SK-MEL-5 (cell line): ENCODE data around the gene TTC24. TPM values are rescaled to one million over a fixed set of nuclear protein-coding genes. Genes with fewer than 3 reads are reported as not detected.
"Not testable (repeated sequence)": the region's sequence is repeated elsewhere in the genome, so short reads cannot be mapped to it uniquely, and the experiment has no call there.

Experiments used
- DNase-seq: peaks from one replicate; pipeline ENCODE4 v3.0.0-alpha.2; 2016; ENCODE audit warnings: low read depth, low spot score
- in situ Hi-C: cut with HindIII; loops from 2 replicates; pipeline ENCODE4 v1.10.0; 2016; ENCODE audit warnings: low sequenced_read_pairs, high pct_unique_total_duplicates, low pct_unique_long_range_greater_than_20kb
- total RNA-seq: library from RNA; depleted of rRNA; stranded (reverse); fragments of >200 nt; shearing (Covaris generic); gene quantifications from 2 replicates; pipeline ENCODE4 v1.2.3, GENCODE V29; 2014

The TTC24 gene
- total RNA-seq, 1 experiment from 2014 or later: not detected

DNA sequence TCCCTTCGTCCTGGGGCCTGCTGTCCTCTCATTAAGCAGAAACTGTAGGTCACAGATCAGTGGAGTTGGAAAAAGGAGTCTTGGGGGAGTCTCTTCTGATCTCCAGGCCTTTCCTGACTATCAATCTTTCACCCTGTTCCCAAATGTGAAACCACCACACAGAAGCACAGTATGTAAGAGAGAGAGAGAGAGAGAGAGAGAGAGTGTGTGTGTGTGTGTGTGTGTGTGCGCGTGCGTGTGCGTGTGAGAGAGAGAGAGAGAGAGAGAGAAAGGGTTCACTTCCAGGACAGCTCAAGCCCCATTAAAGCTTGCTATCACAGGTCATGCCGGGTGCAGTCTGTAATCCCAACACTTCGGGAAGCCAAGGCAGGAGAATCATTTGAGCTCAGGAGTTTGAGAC is 1.5 kb upstream of the TTC24 start:
- in situ Hi-C loops: no loop called here
- no peak for DNase-seq

- no peak for DNase-seq
- in situ Hi-C loops: no loop called here
Measured at GRCh38 chr1:156581661-156582387, 2.3 kb downstream of the TTC24 start.

GRCh38 chr1:156582388-156583017 is 3.0 kb downstream of the TTC24 start:
- in situ Hi-C loops: no loop called here
- no peak for DNase-seq

DNA sequence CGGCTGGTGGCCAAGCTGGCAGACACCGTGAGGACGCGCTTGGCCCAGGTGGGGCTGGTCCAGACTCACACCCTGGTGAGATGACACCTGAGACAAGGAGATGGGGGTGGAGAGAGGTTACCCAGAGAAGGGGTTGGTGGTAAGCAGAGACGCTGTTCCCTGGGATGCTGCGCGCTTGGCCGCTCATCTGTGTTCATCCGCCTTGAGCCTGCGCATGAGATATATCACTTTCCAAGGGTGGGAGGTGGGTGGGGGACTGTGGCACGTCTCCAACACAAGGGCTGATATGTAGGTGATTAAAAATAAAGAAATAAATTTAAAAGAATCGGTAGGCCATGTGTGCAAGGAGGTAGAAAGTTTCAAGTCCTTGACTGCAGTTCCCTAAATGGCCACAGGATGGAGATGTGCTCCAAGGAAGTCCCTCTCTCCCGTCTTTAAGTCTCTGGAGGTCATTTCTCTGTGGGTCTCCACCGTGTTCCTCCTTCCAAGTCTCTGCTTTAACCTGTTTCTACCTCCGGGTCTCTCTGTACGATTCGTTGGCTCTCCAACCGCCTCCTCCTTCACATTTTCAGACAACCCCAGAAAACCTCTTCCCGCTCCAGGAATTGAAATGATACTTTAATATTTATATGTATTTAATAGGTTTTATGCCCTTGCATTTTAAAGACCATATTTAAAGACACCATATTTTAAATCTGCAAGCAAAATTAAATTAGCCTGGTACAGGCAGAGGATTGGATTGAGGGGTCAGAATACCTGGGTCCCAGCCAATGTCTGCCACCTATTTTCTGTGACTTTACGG is 4.5 kb downstream of the TTC24 start:
- in situ Hi-C loops: no loop called here
- peak; percentile 83 for DNase-seq

DNA sequence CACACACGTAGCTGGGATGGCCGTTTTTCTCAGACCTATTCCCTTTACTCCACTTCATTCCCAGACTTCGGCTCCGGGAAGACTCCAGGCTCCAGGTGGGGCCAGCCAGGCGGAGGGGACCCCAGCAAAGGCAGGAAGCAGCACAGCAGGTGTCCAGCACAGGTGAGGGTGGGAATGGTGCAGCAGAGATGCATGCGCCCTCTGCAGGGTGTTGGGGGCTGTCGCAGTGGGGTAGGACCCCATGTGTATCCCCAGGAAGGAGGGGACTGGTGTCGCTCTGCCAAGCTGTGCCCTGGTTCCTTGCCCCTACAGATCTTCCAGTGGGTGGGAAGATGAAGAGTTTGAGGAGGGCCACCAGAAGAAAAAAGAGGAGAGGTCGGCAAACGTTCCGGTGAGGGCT is 5.3 kb downstream of the TTC24 start:
- in situ Hi-C loops: no loop called here

DNA sequence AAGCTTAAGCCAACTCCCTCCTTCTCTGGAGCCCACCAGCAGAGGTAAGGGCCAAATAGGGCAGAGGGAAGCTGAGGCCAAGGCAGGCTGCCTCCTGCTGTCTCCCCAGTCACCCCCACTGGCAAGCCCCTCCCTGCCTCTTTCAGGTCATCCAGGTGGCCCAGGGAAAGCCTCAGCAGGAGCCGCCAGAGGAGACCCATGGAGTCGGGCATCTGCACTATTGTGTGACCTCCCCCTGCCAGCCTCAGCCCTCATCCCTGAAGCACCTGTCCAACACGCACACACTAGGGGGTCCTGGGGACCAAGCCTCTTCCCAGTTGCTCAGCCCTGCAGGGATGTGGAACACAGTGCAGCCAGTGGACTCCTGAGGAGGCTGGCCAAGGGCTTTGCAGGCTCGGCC is 6.8 kb downstream of the TTC24 start:
- no peak for DNase-seq
- in situ Hi-C loops: no loop called here

More for the DNA sequence above, 5.3 kb downstream of the TTC24 start:
- no peak for DNase-seq

GRCh38 chr1:156586892-156587477 is 7.5 kb downstream of the TTC24 start:
- no peak for DNase-seq
- in situ Hi-C loops: no loop called here

- DNase-seq, in situ Hi-C loops: not testable (repeated sequence)
Measured at GRCh38 chr1:156587927-156588326, 8.4 kb downstream of the TTC24 start.

- in situ Hi-C loops: no loop called here
- DNase-seq: no peak
Measured at GRCh38 chr1:156589546-156589945, 10.0 kb downstream of the TTC24 start.

- no peak for DNase-seq
- in situ Hi-C loops: no loop called here
Measured at GRCh38 chr1:156590326-156591180, 11.0 kb downstream of the TTC24 start.

DNA sequence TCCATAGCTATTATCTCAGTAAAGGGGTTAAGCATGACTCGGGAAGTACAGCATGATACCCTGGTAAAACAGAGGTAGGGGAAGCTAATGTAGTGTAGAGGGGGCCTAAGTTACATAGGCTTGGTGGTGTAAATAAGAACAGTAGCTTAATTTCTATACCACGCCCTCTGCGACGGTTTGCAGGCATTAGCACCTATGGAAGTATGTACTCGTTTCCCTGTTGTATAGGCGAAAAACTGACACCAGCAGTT is 11.6 kb downstream of the TTC24 start:
- no peak for DNase-seq
- in situ Hi-C loops: no loop called here

DNA sequence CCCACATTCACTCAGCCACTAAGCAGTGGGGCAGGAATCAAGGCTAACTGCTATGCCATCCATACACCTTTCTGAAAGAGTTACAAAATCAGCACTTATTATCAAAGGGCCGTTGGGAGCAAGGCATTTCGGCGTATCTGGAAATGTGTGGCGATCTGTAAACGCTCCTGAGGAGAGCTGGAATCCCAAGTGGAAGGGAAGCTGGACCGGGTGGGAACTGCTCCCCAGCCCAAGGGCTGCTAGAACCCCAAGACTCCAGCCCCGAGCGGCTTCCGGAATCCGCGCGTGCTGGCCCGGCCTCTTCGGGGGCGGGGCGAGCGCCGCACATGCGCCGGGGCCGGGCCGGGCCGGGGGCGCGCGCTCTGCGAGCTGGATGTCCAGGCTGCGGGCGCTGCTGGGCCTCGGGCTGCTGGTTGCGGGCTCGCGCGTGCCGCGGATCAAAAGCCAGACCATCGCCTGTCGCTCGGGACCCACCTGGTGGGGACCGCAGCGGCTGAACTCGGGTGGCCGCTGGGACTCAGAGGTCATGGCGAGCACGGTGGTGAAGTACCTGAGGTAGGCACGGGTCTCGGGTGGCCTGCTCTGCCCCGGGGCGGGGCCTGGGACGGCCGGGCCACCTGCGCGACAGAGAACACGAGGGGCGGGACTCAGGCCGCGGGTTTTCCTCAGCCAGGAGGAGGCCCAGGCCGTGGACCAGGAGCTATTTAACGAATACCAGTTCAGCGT is 12.1 kb downstream of the TTC24 start, which contains the start of gene NAXE:
NAXE (plus strand) TSS at position 345 of the 726 bp plus-strand sequence; CDS start at position 374, 29 bp downstream.
- peak; percentile 61 for DNase-seq
- in situ Hi-C loops: no loop called here

- no peak for DNase-seq
- in situ Hi-C loops: no loop called here
Measured at GRCh38 chr1:156592158-156592909, 12.8 kb downstream of the TTC24 start.

DNA sequence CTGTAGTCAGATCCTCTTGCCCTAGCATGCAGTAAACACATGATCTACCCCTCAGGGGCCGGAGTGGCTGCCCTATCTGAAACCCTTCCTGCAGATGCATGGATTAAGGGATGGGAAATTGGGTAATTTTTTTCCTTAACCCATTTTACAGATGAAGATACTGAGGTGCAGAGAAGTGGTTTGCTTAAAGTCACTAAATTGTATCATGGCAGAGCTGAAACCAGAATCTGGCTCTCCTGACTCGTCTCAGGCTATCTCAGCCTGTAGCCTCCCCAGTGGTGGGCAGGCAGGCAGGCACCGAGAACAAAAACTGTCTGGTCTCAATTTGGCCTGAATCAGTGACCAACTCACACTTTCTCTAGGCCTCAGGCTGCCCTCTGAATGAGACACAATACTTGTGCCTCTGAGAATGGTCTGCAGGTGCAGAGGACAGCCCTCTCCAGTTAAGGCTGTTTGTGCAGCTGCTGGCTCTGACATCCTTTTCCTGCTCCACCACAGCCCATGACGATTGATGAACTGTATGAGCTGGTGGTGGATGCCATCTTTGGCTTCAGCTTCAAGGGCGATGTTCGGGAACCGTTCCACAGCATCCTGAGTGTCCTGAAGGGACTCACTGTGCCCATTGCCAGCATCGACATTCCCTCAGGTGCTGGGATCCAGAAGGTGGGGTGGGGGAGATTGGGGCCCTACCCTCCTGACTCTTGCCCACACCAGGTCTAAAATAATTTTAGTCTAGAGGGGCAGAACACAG is 13.6 kb downstream of the TTC24 start:
- DNase-seq: peak; percentile 36
- in situ Hi-C loops: no loop called here

DNA sequence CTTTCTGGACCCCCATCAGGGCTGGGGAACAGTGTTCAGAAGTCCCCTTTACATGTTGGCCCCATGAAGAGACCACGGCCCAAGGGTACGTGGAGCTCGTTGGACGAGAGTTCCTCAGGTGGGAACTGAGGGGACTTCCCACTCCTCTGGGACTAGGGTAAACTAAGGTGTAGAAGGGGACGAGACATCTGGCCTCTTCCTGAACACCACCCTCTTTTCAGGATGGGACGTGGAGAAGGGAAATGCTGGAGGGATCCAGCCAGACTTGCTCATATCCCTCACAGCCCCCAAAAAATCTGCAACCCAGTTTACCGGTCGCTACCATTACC is 14.1 kb downstream of the TTC24 start:
- no peak for DNase-seq
- in situ Hi-C loops: no loop called here

- no peak for DNase-seq
- in situ Hi-C loops: no loop called here
Measured at GRCh38 chr1:156594190-156594589, 14.7 kb downstream of the TTC24 start.
